Measurements from ENCODE around the gene FBXO3.

DNA sequence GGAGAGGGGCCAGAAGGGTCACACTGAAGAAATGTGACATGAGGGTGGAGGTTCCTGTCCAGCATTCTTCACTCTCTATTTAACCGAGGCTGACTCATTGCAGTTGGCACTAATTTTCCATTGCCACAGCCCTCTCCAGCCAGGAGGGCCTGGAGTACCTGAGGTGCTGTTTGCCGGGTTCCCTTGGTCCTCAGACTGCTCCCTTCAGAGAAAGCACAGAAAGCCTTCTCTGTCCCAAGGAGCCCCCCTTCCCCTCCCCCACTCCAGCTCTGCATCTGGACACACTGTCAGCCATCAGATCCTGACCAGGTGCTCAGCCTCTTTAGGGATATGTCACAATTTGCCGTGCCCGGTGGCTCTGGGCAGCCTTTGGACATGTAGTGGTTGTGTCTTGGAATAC, 70.5 kb downstream of the FBXO3 start:
- TF ChIP-seq, protein P1, sequence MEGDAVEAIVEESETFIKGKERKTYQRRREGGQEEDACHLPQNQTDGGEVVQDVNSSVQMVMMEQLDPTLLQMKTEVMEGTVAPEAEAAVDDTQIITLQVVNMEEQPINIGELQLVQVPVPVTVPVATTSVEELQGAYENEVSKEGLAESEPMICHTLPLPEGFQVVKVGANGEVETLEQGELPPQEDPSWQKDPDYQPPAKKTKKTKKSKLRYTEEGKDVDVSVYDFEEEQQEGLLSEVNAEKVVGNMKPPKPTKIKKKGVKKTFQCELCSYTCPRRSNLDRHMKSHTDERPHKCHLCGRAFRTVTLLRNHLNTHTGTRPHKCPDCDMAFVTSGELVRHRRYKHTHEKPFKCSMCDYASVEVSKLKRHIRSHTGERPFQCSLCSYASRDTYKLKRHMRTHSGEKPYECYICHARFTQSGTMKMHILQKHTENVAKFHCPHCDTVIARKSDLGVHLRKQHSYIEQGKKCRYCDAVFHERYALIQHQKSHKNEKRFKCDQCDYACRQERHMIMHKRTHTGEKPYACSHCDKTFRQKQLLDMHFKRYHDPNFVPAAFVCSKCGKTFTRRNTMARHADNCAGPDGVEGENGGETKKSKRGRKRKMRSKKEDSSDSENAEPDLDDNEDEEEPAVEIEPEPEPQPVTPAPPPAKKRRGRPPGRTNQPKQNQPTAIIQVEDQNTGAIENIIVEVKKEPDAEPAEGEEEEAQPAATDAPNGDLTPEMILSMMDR (IDR thresholded peaks at IDR 0.05): no peak
- no peak for TF ChIP-seq POLR2A (IDR thresholded peaks at IDR 0.05)

All from Peyer's patch (tissue), 4 donors.